MM.1S (cell line): Measurements from ENCODE around the gene TIGD6.

Experiments used
- CTCF ChIP-seq: fragments of 300-600 bp; sonication (generic); IDR thresholded peaks from 2 replicates; pipeline ENCODE4 v1.5.1; 2016; ENCODE audit warnings: antibody characterized with exemption, low read length, mixed read lengths
- EZH2 ChIP-seq: fragments of 300-600 bp; sonication (generic); optimal IDR thresholded peaks from 2 replicates; pipeline ENCODE3; 2017; ENCODE audit warnings: low read depth, mild to moderate bottlenecking, antibody characterized with exemption, low read length, mixed read lengths

GRCh38 chr5:149953436-149954121, 46.9 kb downstream of the TIGD6 start:
- TF ChIP-seq CTCF, result no peak
- no peak for TF ChIP-seq EZH2
